GM21360 (cell line): ENCODE measurements around the gene CALN1.

ENCODE experiments used
- ATAC-seq: cut with Tn5 transposase; IDR thresholded peaks from one replicate; pipeline ENCODE4 v1.9.1; 2021; ENCODE audit warnings: mild to moderate bottlenecking, moderate library complexity; ENCODE audit not compliant: unreplicated experiment

CALN1 gene

GRCh38 chr7:72272479-72272878, 139.7 kb downstream of the CALN1 start:
- ATAC-seq, result no peak

- ATAC-seq, result no peak
Observed at GRCh38 chr7:72268796-72269195, 143.3 kb downstream of the CALN1 start.

- ATAC-seq, result no peak
Observed at GRCh38 chr7:72268090-72268489, 144.0 kb downstream of the CALN1 start.

GRCh38 chr7:72267291-72267800, 144.8 kb downstream of the CALN1 start:
- no peak for ATAC-seq

GRCh38 chr7:72266771-72267170, 145.4 kb downstream of the CALN1 start:
- ATAC-seq, result no peak

GRCh38 chr7:72265071-72265904, 146.8 kb downstream of the CALN1 start:
- no peak for ATAC-seq

- ATAC-seq, result no peak
Observed at GRCh38 chr7:72260406-72260805, 151.7 kb downstream of the CALN1 start.

- no peak for ATAC-seq
Observed at GRCh38 chr7:72258074-72258473, 154.1 kb downstream of the CALN1 start.

GRCh38 chr7:72254455-72254854, 157.7 kb downstream of the CALN1 start:
- ATAC-seq, result no peak

GRCh38 chr7:72249106-72249505, 163.0 kb downstream of the CALN1 start:
- ATAC-seq, result no peak

GRCh38 chr7:72244826-72245398, 167.2 kb downstream of the CALN1 start:
- ATAC-seq, result no peak

- ATAC-seq, result no peak
Observed at GRCh38 chr7:72243329-72243728, 168.8 kb downstream of the CALN1 start.

GRCh38 chr7:72235351-72235750, 176.8 kb downstream of the CALN1 start:
- ATAC-seq, result no peak

GRCh38 chr7:72234086-72234485, 178.1 kb downstream of the CALN1 start:
- no peak for ATAC-seq

GRCh38 chr7:72230281-72230680, 181.9 kb downstream of the CALN1 start:
- ATAC-seq, result no peak

- ATAC-seq, result no peak
Observed at GRCh38 chr7:72223351-72223750, 188.8 kb downstream of the CALN1 start.

GRCh38 chr7:72222136-72222535, 190.0 kb downstream of the CALN1 start:
- ATAC-seq, result no peak

- no peak for ATAC-seq
Observed at GRCh38 chr7:72219500-72219899, 192.6 kb downstream of the CALN1 start.

GRCh38 chr7:72217151-72217550, 195.0 kb downstream of the CALN1 start:
- ATAC-seq, result no peak

- no peak for ATAC-seq
Observed at GRCh38 chr7:72213769-72214168, 198.4 kb downstream of the CALN1 start.

- ATAC-seq, result no peak
Observed at GRCh38 chr7:72213081-72213480, 199.1 kb downstream of the CALN1 start.

GRCh38 chr7:72211175-72211574, 201.0 kb downstream of the CALN1 start:
- ATAC-seq, result no peak
